ENCODE data around the gene PAXX.

Gene PAXX

DNA sequence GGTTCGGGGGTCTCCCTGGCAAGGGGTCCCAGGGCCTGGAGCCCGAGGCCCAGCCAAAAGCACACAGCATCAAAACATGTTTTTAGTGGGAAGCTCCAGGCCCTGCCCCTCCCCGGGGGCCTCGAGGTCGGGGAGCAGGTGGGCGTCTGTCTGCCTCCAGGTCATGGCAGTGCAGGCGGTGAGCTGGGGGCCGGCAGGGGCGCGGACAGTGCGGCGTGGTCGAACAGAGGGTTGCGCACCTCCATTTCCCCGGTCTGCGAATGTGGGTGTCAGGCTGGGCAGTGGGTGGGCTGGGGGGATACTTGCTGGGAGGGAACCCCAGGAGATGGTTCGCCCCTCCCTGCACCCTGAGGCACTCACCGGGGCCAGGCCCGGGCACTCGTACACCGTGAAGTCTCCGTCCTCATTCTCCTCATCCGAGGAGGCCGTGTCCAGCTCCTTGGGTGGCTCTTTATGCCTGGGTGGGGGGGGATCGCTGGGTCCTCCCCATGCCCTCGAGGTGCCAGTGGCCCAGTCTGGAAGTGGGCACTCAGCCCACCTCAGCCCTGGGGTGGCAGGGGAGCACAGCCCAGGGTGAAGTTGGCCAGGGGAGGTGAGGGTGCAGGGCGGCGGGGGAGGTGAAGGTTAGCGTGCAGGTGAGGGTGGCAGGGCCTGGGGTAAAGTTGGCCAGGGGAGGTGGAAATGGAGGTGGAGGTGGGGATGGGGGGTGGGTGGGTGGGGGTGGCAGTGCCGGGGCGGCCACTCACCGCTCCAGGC, 47.6 kb downstream of the PAXX start:
- Histone ChIP-seq H3F3A (ENCODE audit: insufficient read depth, low read length) (no peaks in the 10 kb centered on the region), H3K27ac (ENCODE audit: low read depth, low read length, poor library complexity, severe bottlenecking) (no peak overlapping the region), H3K9me3 (ENCODE audit: low read length) (no peaks in the 10 kb centered on the region), H3K36me3 (ENCODE audit: insufficient read depth, low read length) (no peaks in the 10 kb centered on the region), H3K9me2 (ENCODE audit: low read depth, low read length) (no peaks in the 10 kb centered on the region), H3K4me3 (ENCODE audit: low read depth, low read length, poor library complexity, severe bottlenecking) (no peak overlapping the region), H3K4me1 (ENCODE audit: insufficient read depth, low read length, severe bottlenecking) (no peaks in the 10 kb centered on the region), H3K4me2 (ENCODE audit: low read length) (no peak overlapping the region), H2AFZ (ENCODE audit: low read length) (no peak overlapping the region), H3K27me3 (ENCODE audit: insufficient read depth, low read length) (peaks cover 18% of the 10 kb centered on the region; the same call in 1 of the 2 replicates), H4K20me1 (ENCODE audit: insufficient read depth, low read length) (no peaks in the 10 kb centered on the region), H3K9ac (ENCODE audit: low read length) (no peak overlapping the region), H3K79me2 (ENCODE audit: insufficient read depth, low read length) (no peaks in the 10 kb centered on the region)
- TF ChIP-seq, protein P1, sequence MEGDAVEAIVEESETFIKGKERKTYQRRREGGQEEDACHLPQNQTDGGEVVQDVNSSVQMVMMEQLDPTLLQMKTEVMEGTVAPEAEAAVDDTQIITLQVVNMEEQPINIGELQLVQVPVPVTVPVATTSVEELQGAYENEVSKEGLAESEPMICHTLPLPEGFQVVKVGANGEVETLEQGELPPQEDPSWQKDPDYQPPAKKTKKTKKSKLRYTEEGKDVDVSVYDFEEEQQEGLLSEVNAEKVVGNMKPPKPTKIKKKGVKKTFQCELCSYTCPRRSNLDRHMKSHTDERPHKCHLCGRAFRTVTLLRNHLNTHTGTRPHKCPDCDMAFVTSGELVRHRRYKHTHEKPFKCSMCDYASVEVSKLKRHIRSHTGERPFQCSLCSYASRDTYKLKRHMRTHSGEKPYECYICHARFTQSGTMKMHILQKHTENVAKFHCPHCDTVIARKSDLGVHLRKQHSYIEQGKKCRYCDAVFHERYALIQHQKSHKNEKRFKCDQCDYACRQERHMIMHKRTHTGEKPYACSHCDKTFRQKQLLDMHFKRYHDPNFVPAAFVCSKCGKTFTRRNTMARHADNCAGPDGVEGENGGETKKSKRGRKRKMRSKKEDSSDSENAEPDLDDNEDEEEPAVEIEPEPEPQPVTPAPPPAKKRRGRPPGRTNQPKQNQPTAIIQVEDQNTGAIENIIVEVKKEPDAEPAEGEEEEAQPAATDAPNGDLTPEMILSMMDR (IDR thresholded peaks at IDR 0.05; ENCODE audit: low read length), result no peak

DNA sequence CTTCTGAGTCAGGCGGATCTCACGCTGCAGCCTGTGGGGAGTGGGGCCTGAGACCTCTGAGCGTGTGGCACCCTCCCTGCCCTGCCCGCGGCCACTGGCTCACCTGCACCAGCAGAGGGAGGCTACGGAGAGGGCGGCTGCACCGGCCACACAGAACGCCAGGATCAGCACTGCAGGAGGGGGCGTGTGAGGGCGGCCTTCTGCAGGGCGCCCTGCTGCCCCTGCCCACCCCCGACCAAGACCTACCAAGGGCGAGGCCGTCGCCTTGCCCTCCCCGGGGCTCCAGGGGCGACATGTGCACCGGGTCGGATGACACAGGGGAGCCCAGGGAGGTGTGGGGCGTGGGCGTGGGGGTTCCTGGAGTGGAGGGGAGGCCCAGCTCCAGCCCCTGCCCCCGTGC, 48.3 kb downstream of the PAXX start:
- Histone ChIP-seq H3K9ac (ENCODE audit: low read length) (no peak overlapping the region), H3K27me3 (ENCODE audit: insufficient read depth, low read length) (peaks cover 23% of the 10 kb centered on the region), H4K20me1 (ENCODE audit: insufficient read depth, low read length) (no peaks in the 10 kb centered on the region), H3K4me2 (ENCODE audit: low read length) (no peak overlapping the region), H3K9me3 (ENCODE audit: low read length) (no peaks in the 10 kb centered on the region), H2AFZ (ENCODE audit: low read length) (no peak overlapping the region), H3K4me3 (ENCODE audit: low read depth, low read length, poor library complexity, severe bottlenecking) (no peak overlapping the region), H3K36me3 (ENCODE audit: insufficient read depth, low read length) (no peaks in the 10 kb centered on the region), H3K4me1 (ENCODE audit: insufficient read depth, low read length, severe bottlenecking) (no peaks in the 10 kb centered on the region), H3F3A (ENCODE audit: insufficient read depth, low read length) (no peaks in the 10 kb centered on the region), H3K27ac (ENCODE audit: low read depth, low read length, poor library complexity, severe bottlenecking) (no peak overlapping the region), H3K79me2 (ENCODE audit: insufficient read depth, low read length) (no peaks in the 10 kb centered on the region), H3K9me2 (ENCODE audit: low read depth, low read length) (no peaks in the 10 kb centered on the region)
- no peak for TF ChIP-seq EZH2 (IDR thresholded peaks at IDR 0.05; ENCODE audit: borderline replicate concordance, low read length)
- TF ChIP-seq, protein P1 (IDR thresholded peaks at IDR 0.05; ENCODE audit: low read length), result no peak

GRCh38 chr9:137041124-137041523, 48.9 kb downstream of the PAXX start:
- no peak overlapping the region for H3K4me2 ChIP-seq (ENCODE audit: low read length)
- peaks cover 3% of the 10 kb centered on the region for H3K4me1 ChIP-seq (ENCODE audit: insufficient read depth, low read length, severe bottlenecking)
- H3K79me2 ChIP-seq (ENCODE audit: insufficient read depth, low read length), result no peaks in the 10 kb centered on the region
- H3K4me3 ChIP-seq (ENCODE audit: low read depth, low read length, poor library complexity, severe bottlenecking), result no peak overlapping the region
- H3K9me2 ChIP-seq (ENCODE audit: low read depth, low read length), result no peaks in the 10 kb centered on the region
- H2AFZ ChIP-seq (ENCODE audit: low read length), result no peak overlapping the region
- H3K9me3 ChIP-seq (ENCODE audit: low read length), result no peaks in the 10 kb centered on the region
- H3F3A ChIP-seq (ENCODE audit: insufficient read depth, low read length), result no peaks in the 10 kb centered on the region
- H3K36me3 ChIP-seq (ENCODE audit: insufficient read depth, low read length), result no peaks in the 10 kb centered on the region
- H3K27ac ChIP-seq (ENCODE audit: low read depth, low read length, poor library complexity, severe bottlenecking), result no peak overlapping the region
- no peak for TF ChIP-seq EZH2 (IDR thresholded peaks at IDR 0.05; ENCODE audit: borderline replicate concordance, low read length)
- TF ChIP-seq, protein P1 (IDR thresholded peaks at IDR 0.05; ENCODE audit: low read length), result no peak
- H3K27me3 ChIP-seq (ENCODE audit: insufficient read depth, low read length), result peaks cover 23% of the 10 kb centered on the region
- H4K20me1 ChIP-seq (ENCODE audit: insufficient read depth, low read length), result no peaks in the 10 kb centered on the region
- H3K9ac ChIP-seq (ENCODE audit: low read length), result no peak overlapping the region

Measured in OCI-LY1 (cell line).